HL-60/S4 (cell line): ENCODE measurements around the gene MYBL2.

Experiments
- in situ Hi-C: fragments of 300-500 bp; cut with MboI; formaldehyde crosslinking; loops from 2 replicates; pipeline ENCODE4 v1.14.3; 2022; ENCODE audit warnings: low sequenced_read_pairs

Gene MYBL2

GRCh38 chr20:43681991-43682410 is 15.1 kb downstream of the MYBL2 start:
- in situ Hi-C loops: no loop called here

DNA sequence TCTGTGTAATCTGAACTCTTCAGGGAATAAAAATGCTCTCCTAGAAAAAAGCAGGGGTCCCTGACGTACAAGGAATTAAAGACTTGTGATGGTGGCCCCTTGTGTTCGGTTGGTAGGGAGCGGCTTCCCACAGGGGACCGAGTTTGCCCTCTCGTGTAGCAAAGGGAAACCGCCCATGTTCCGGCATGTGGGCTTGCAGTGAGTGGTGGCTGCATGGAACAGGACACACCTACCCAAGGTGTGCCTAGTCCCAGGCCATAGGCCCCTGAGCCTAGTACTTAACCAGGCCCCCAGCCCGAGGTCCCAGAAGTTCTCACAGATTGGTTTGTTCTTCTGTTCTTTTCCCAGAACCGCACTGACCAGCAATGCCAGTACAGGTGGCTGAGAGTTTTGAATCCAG is 15.5 kb downstream of the MYBL2 start:
- in situ Hi-C loops: no loop called here

- in situ Hi-C loops: no loop called here
These were observed 19.9 kb downstream of the MYBL2 start for GRCh38 chr20:43686820-43687219.

- in situ Hi-C loops: no loop called here
These were observed 22.3 kb downstream of the MYBL2 start for GRCh38 chr20:43689165-43689564.

DNA sequence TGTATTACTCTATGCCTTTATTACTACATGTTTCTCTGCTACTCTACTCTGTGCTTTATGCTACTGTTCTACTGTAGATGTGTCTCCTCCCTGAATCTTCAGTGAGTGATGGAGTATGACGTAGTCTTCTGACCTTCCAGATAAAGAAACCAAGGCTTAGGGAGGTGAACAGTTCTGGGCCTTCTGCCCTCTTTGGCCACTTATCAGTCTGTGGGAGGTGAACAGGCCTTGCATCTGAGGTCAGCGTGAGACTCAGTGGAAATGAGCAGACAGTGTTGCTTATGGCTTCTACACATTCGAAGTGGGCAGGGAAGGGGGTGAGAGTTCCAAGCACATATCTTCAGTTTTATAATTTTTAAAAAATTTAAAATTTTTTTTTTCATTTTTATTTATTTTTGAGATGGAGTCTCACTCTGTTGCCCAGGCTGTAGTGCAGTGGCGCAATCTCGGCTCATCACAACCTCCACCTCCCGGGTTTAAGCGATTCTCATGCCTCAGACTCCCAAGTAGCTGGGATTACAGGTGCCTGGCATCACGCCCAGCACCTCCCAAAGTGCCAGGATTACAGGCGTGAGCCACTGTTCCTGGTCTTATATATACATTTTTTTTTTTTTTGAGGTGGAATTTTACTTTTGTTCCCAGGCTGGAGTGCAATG is 24.2 kb downstream of the MYBL2 start:
- in situ Hi-C loops: loop anchor here (10.0 kb wide), 1 partner anchor 156 kb away; no protein-coding TSS in a partner anchor

DNA sequence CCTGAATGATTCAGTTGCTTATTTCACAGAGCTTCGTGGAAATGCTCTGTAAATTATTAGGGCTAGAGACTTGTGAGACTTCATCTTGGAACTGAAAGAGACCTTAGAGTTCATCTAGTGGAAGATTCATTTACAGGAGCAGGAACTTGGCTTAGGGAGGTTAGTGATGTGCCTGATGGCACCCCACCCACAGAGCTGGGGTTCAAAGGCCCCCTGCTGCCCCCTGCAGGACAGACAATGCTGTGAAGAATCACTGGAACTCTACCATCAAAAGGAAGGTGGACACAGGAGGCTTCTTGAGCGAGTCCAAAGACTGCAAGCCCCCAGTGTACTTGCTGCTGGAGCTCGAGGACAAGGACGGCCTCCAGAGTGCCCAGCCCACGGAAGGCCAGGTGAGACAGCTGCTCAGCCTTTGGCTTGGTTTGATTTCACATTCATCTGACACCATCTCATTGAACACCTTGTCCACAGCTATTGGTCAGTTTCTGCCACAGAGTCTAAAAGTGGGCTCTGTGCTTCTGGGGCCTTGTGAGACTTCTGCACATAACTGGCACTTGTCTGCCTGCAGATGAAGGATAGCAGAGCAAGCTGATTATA is 25.1 kb downstream of the MYBL2 start:
- in situ Hi-C loops: loop anchor here (10.0 kb wide), 1 partner anchor 157 kb away; no protein-coding TSS in a partner anchor

DNA sequence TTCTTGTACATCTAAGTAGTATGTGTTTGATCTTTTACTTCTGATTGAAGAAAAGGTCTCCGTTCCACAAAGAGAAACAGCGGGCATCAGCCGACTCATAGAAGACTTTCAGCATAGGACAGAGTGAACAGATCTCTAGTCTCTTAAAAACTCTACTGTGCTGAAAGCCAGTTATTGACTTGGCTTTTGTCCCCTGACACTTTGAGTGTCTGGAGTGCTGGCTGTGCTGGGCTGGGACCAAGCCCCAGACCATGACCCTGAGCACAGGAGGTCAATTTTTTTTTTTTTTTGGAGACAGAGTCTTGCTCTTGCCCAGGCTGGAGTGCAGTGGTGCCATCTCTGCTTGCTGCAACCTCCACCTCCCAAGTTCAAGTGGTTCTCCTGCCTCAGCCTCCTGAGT is 27.8 kb downstream of the MYBL2 start:
- in situ Hi-C loops: loop anchor here (10.0 kb wide), 1 partner anchor 160 kb away; no protein-coding TSS in a partner anchor

GRCh38 chr20:43695571-43695970 is 28.7 kb downstream of the MYBL2 start:
- in situ Hi-C loops: loop anchor here (10.0 kb wide), 1 partner anchor 161 kb away; no protein-coding TSS in a partner anchor

DNA sequence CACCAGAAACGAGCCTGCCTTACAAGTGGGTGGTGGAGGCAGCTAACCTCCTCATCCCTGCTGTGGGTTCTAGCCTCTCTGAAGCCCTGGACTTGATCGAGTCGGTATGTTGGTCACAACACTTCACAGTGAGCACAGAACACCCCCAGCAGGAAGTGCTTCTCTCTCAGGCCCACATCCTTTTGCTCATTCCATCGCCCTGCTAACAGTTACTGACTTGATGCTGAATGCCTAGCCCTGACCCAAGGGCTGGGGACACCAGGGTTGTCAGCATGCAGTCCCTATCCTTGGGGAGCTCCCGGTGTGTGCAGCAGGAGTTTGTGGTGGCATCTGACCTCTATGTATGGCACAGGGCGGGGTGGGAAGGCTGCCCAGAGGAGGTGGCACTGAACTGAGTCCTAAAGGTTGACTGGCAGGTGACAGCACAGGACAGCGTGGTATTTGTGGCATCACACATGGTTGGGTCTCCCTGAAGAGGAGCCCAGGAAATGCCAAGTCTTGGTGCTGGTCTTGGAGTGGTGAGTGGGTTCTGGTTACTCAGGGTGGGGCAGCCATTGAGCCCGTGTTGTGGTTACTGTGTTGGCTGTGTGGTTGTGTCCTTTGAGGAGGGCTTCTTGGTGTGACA is 33.1 kb downstream of the MYBL2 start:
- in situ Hi-C loops: loop anchor here (10.0 kb wide), 1 partner anchor 165 kb away; no protein-coding TSS in a partner anchor

- in situ Hi-C loops: no loop called here
These were observed 33.7 kb downstream of the MYBL2 start for GRCh38 chr20:43700627-43701026.

GRCh38 chr20:43702502-43702901 is 35.6 kb downstream of the MYBL2 start:
- in situ Hi-C loops: no loop called here

DNA sequence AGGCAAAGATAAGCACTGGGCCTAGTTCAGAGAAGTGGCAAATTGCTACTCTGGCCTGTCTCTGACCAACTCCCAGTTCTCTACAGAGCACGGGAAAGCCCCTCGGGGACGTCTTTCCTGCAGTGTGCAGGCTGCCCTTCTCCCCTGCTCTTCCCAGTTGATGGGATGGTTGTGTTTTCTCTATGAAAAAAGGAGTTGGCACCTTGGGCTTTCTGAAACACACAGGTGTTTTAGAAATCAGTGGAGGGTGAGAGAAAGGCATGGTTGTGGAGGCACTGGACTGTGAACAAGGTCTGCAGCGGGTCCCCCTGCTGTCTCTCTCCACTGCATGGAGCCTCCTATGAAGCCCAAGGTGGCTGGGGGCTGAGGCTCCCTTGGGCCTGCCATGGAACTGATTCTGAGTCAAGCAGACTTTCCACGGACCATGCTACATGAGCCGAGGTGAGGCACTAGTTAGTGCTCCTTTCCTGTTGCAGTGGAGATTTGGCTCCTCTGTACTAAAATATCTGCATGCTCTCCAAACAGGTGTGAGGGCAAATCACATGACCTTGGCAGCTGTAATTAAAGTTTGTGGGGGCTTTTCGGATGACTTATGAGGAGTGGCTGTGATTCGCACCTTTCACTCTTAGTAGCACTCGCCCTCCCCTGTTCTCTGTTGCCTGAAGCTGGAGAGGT is 43.6 kb downstream of the MYBL2 start:
- in situ Hi-C loops: no loop called here

DNA sequence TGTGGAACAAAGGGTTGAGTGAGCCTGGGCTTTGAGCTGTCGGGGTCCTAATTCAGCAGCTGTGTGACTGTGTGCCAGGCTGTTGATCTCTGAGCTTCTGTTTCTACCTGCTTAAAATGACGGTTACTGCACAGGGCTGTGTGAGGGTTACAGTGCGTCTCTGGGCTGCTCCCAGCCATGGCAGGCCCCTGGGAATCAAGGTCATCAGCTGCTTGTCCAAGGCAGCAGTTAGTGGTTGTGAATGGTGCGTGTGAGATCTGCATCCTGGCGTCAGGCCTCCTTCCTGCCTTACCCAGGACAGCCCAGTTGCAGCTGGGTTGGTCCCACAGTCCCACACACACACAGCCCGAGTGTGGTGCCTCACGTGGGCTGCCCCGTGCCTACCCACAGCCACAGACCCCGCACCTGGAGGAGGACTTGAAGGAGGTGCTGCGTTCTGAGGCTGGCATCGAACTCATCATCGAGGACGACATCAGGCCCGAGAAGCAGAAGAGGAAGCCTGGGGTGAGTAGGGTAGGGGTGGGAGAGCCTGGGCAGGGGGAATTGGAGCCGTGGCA is 44.3 kb downstream of the MYBL2 start:
- in situ Hi-C loops: no loop called here

DNA sequence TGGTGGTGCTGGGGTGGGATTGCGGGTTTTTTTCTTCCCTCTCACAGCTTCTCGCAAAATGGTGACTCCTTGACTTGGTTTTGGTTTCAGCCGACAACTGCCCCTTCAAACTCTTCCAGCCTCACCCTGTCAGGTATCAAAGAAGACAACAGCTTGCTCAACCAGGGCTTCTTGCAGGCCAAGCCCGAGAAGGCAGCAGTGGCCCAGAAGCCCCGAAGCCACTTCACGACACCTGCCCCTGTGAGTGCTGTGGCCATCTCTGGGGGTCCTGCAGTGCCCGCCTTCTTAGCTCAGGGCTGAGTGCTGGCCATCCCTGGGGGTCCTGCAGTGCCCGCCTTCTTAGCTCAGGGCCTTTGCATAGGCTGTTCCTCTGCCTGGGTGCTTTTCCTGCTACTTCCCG is 48.1 kb downstream of the MYBL2 start:
- in situ Hi-C loops: no loop called here

- in situ Hi-C loops: no loop called here
These were observed 48.6 kb downstream of the MYBL2 start for GRCh38 chr20:43715511-43715910.

DNA sequence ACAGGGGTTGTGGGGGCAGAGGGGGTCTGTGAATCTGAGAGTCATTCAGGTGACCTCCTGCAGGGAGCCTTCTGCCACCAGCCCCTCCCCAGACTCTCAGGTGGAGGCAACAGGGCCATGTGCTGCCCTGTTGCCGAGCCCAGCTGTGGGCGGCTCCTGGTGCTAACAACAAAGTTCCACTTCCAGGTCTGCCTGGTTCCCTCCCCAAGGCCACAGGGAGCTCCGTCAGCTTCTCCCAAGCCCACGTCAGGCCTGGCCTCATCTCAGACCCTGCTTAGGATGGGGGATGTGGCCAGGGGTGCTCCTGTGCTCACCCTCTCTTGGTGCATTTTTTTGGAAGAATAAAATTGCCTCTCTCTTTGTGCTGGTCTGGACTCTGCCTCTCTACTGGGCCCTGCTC is 49.2 kb downstream of the MYBL2 start:
- in situ Hi-C loops: no loop called here

GRCh38 chr20:43716757-43717615 is 50.1 kb downstream of the MYBL2 start:
- in situ Hi-C loops: no loop called here

- in situ Hi-C loops: no loop called here
These were observed 50.7 kb downstream of the MYBL2 start for GRCh38 chr20:43717616-43717995.

DNA sequence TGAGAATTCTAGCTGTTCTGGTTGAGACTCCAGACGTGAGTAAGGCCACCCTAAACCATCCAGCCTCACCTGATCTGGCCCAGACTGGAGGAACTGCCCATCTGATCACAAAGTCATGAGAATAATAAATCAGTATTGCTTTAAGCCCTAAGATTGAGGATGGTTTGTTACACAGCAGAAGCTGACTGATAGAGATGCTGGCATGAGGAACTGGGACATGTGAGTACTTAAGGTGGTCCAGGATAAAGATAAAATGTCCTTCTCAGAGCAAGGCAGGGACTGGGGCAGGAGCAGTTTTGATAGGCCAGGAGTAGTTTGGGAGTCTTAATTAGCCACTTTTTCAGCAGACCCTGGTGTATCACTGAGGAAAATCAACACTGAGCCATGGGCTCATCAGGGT is 53.1 kb downstream of the MYBL2 start:
- in situ Hi-C loops: no loop called here

DNA sequence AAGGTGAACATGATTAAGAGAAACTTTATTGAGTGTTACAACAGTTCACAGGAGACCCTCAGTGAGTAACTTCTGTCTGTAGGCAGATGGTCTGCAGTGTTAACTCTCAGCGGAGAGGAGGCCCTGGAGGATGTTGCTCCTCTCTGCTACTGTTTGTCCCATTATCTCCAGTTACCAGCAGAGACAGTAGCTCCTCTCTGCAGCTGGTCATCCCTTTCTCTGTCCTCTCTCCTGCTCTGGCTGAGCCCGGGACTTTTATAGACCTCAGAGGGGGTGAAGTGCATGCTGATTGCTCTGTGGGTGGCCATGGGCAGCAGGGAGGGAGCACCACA is 54.1 kb downstream of the MYBL2 start:
- in situ Hi-C loops: no loop called here
